ENCODE data around the gene GABRA4. TPM values are rescaled to one million over a fixed set of nuclear protein-coding genes. Genes with fewer than 3 reads are reported as not detected.

GABRA4 gene
- polyA plus RNA-seq, 3 donors, result 0.03 to 0.22 (median 0.13) TPM

GRCh38 chr4:46979726-46980125, 13.7 kb downstream of the GABRA4 start:
- no peak for DNase-seq

GRCh38 chr4:46979283-46979682, 14.1 kb downstream of the GABRA4 start:
- DNase-seq, result no peak

GRCh38 chr4:46977245-46977644, 16.1 kb downstream of the GABRA4 start:
- DNase-seq, result no peak

GRCh38 chr4:46975812-46976553, 17.4 kb downstream of the GABRA4 start:
- DNase-seq, result no peak

- no peak for DNase-seq
These were observed 18.4 kb downstream of the GABRA4 start for GRCh38 chr4:46974891-46975543.

- no peak for DNase-seq
These were observed 24.5 kb downstream of the GABRA4 start for GRCh38 chr4:46968847-46969246.

GRCh38 chr4:46967631-46968030, 25.8 kb downstream of the GABRA4 start:
- DNase-seq, result no peak

- DNase-seq, result no peak
These were observed 34.5 kb downstream of the GABRA4 start for GRCh38 chr4:46958742-46959488.

GRCh38 chr4:46956451-46956850, 36.9 kb downstream of the GABRA4 start:
- DNase-seq, result no peak

- DNase-seq, result no peak
These were observed 37.8 kb downstream of the GABRA4 start for GRCh38 chr4:46955601-46956000.

GRCh38 chr4:46954643-46955042, 38.7 kb downstream of the GABRA4 start:
- DNase-seq, result no peak

- DNase-seq, result no peak
These were observed 39.8 kb downstream of the GABRA4 start for GRCh38 chr4:46953564-46953963.

- no peak for DNase-seq
These were observed 40.9 kb downstream of the GABRA4 start for GRCh38 chr4:46952451-46952850.

- DNase-seq, result no peak
These were observed 42.6 kb downstream of the GABRA4 start for GRCh38 chr4:46950826-46951225.

GRCh38 chr4:46949822-46950221, 43.6 kb downstream of the GABRA4 start:
- DNase-seq, result no peak

GRCh38 chr4:46947541-46947940, 45.8 kb downstream of the GABRA4 start:
- DNase-seq, result no peak

GRCh38 chr4:46946919-46947536, 46.4 kb downstream of the GABRA4 start:
- DNase-seq, result no peak

- no peak for DNase-seq
These were observed 48.3 kb downstream of the GABRA4 start for GRCh38 chr4:46945062-46945461.

- DNase-seq, result no peak
These were observed 49.0 kb downstream of the GABRA4 start for GRCh38 chr4:46944345-46944744.

GRCh38 chr4:46937493-46937892, 55.9 kb downstream of the GABRA4 start:
- no peak for DNase-seq

- no peak for DNase-seq
These were observed 58.7 kb downstream of the GABRA4 start for GRCh38 chr4:46934726-46935125.

- DNase-seq, result no peak
These were observed 59.7 kb downstream of the GABRA4 start for GRCh38 chr4:46933686-46934085.

All from renal pelvis (tissue), 4 donors.